ENCODE data around the gene CLCN3. TPM values are rescaled to one million over a fixed set of nuclear protein-coding genes. Genes with fewer than 3 reads are reported as not detected.

The CLCN3 gene
- total and polyA plus RNA-seq, 2 of the 4 experiments (the other 2 are of a cell fraction): 13.0 to 22.8 TPM

DNA sequence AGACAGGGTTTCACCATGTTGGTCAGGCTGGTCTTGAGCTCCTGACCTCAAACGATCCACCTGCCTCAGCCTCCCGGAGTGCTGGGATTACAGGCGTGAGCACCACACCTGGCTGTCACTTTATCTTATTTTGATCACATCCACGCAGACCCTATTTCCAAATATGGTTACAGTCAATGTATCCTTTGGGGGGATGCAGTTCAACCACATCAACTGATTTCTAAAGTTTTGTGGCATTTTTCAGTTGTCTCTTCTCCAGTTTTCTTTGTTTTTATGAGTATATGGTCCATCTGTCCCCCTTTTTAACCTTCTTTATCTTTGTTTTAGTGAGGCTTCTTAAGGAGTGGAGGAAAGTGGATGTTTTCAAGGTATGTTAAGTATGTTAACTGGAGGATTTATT, 141.5 kb downstream of the CLCN3 start:
- dilution Hi-C loops (cut with HindIII; ENCODE audit: low sequenced_read_pairs, unreplicated experiment): no loop called here
- Histone ChIP-seq H3K36me3 (ENCODE audit: control insufficient read depth, insufficient read depth, low read length) (no peaks in the 10 kb centered on the region), H2BK15ac (ENCODE audit: low read depth, low read length) (no peak overlapping the region), H3K9me1 (ENCODE audit: insufficient read depth, low read length) (no peaks in the 10 kb centered on the region; the same call in 1 of the 2 replicates), H3K4me3 (ENCODE audit: insufficient read depth, low read depth, low read length) (no peak overlapping the region), H4K91ac (ENCODE audit: insufficient read depth, low read depth, low read length) (no peak overlapping the region), H2AK9ac (replicated peaks; ENCODE audit: low read depth, low read length, poor library complexity) (no peak overlapping the region), H3K9ac (ENCODE audit: low read depth, low read length) (no peak overlapping the region), H4K20me1 (ENCODE audit: insufficient read depth, low read length) (no peaks in the 10 kb centered on the region), H3K56ac (ENCODE audit: extremely low read depth, insufficient read depth, low read length) (no peak overlapping the region), H2BK120ac (ENCODE audit: low read depth, low read length) (no peak overlapping the region), H3K14ac (replicated peaks; ENCODE audit: low read depth, low read length) (no peak overlapping the region), H3K4ac (ENCODE audit: low read depth, low read length) (no peak overlapping the region), H2AK5ac (ENCODE audit: low read depth, low read length) (no peak overlapping the region), H3K79me1 (ENCODE audit: low read depth in 1 of 2, low read length in 2 of 2) (peaks cover 1 to 3% of the 10 kb centered on the region in 2 experiments; a peak in 2 of 4 replicates), H3K9me3 (ENCODE audit: control insufficient read depth, insufficient read depth, low read length) (no peaks in the 10 kb centered on the region), H3K27ac (ENCODE audit: insufficient read depth, low read length) (no peak overlapping the region), H2BK5ac (ENCODE audit: low read depth, low read length, poor library complexity, severe bottlenecking) (no peak overlapping the region), H2AFZ (replicated peaks; ENCODE audit: low read length, poor library complexity) (no peak overlapping the region), H3K27me3 (ENCODE audit: control insufficient read depth, insufficient read depth, low read length) (no peaks in the 10 kb centered on the region; the same call in none of the 2 replicates), H4K8ac (ENCODE audit: low read depth in 2 of 2, low read length in 2 of 2) (no peak overlapping the region), H4K5ac (ENCODE audit: low read depth, low read length) (no peak overlapping the region), H3K4me1 (ENCODE audit: control insufficient read depth, insufficient read depth, low read length) (no peaks in the 10 kb centered on the region), H3K4me2 (ENCODE audit: low read depth, low read length) (no peak overlapping the region), H3K18ac (ENCODE audit: low read depth, low read length) (no peak overlapping the region), H3K23ac (ENCODE audit: low read depth, low read length) (no peak overlapping the region), H2BK20ac (ENCODE audit: low read depth, low read length) (no peak overlapping the region)
- ChIA-PET POLR2A (ENCODE audit: unreplicated experiment) (no interaction called here), CTCF (no interaction called here)
- no TSS peak for BruUV-seq (replicated peaks)
- WGBS, 2 experiments (ENCODE audit: extremely low coverage in 2 of 2, insufficient read length in 1 of 2): no CpG with 5 or more reads among the region's 4 CpGs
- intact Hi-C loops (cut with micrococcal nuclease): no loop called here
- in situ Hi-C loops (cut with MboI; ENCODE audit: low sequenced_read_pairs): no loop called here
- TF ChIP-seq USF2 (IDR thresholded peaks at IDR 0.05; ENCODE audit: low read depth, low read length) (no peak), MAZ (IDR thresholded peaks at IDR 0.05; ENCODE audit: borderline replicate concordance, low read depth, low read length) (no peak), RFX5 (IDR thresholded peaks at IDR 0.05; ENCODE audit: low read depth, low read length) (no peak), BHLHE40 (IDR thresholded peaks at IDR 0.05; ENCODE audit: low read depth, low read length) (no peak), POLR2A (IDR thresholded peaks at IDR 0.05; ENCODE audit: low read depth, low read length) (no peak), FOS (IDR thresholded peaks at IDR 0.05; ENCODE audit: low read depth, low read length) (no peak), RCOR1 (IDR thresholded peaks at IDR 0.05; ENCODE audit: insufficient replicate concordance, low read length) (no peak), CHD1 (IDR thresholded peaks at IDR 0.05; ENCODE audit: low read depth, low read length) (no peak), RAD21 (IDR thresholded peaks at IDR 0.05; ENCODE audit: low read length) (no peak), CEBPB (IDR thresholded peaks at IDR 0.05; ENCODE audit: low read depth, low read length) (no peak)
- ATAC-seq (ENCODE audit: low read depth): no peak
- no peak for DNase-seq
